HepG2 (cell line): ENCODE results near the gene RHBDL3. TPM values are rescaled to one million over a fixed set of nuclear protein-coding genes. Genes with fewer than 3 reads are reported as not detected.

Experiments
- ATAC-seq: fragments of 200-7000 bp; cut with Tn5 transposase; 3 replicates; pipeline ENCODE4 v1.9.1; 2020; ENCODE audit warnings: mild to moderate bottlenecking, moderate library complexity
- BruUV-seq: library from RNA; stranded (reverse); fragments of 400-500 nt; replicated peaks from 2 replicates; lab custom pipeline; 2021; lab: Mats Ljungman, UMichigan
- CTCF ChIA-PET: fragments of 300-600 bp; formaldehyde crosslinking; extraction: SDS; loops from one replicate; lab custom pipeline; 2021; ENCODE audit warnings: low total read pairs, inconsistent platforms, low intra/inter-chr PET ratio; lab: Yijun Ruan, JAX
- POLR2A ChIA-PET: fragments of 350-600 bp; sonication (Branson Sonifier 250); formaldehyde crosslinking; loops from one replicate; lab custom pipeline; 2020; ENCODE audit warnings: antibody characterized with exemption, inconsistent platforms; lab: Yijun Ruan, JAX
- DNase-seq: peaks from one replicate; pipeline ENCODE4 v3.0.0-alpha.2; 2015; ENCODE audit warnings: low spot score
- FAIRE-seq: peaks from 3 replicates; lab custom pipeline; 2011; peaks lifted over from hg19 to GRCh38; lab: Jason Lieb, UNC
- H2AFZ ChIP-seq: one replicate; pipeline ENCODE4 v1.6.1; 2011; ENCODE audit warnings: low read length, inconsistent platforms
- H3K27ac ChIP-seq: fragments of 300-600 bp; 3 replicates; pipeline ENCODE4 v1.8.0; 2011; ENCODE audit warnings: mixed run types, mild to moderate bottlenecking, mixed read lengths, low read length, inconsistent platforms; ENCODE audit not compliant: insufficient read depth; ENCODE audit errors: extremely low read length
- H3K27me3 ChIP-seq, 2 experiments: fragments of 200-600 bp in 1 of 2; 2 replicates in 1 of 2; 3 replicates in 1 of 2; pipeline versions ENCODE4 v1.6.0 to v1.8.0; 2011; ENCODE audit warnings: low read length in 2 of 2, mild to moderate bottlenecking in 2 of 2, moderate library complexity in 2 of 2, inconsistent platforms in 1 of 2; ENCODE audit not compliant: insufficient read depth in 2 of 2, control insufficient read depth in 1 of 2
- H3K36me3 ChIP-seq, 2 experiments: fragments of 200-600 bp in 1 of 2; replicated peaks in 1 of 2; 2 replicates in 1 of 2; 3 replicates in 1 of 2; pipeline versions ENCODE4 v1.5.1 to v1.8.0; 2011; ENCODE audit warnings: low read length in 2 of 2, inconsistent platforms in 1 of 2; ENCODE audit not compliant: insufficient read depth in 2 of 2, control insufficient read depth in 1 of 2
- H3K4me1 ChIP-seq: 2 replicates; pipeline ENCODE4 v1.5.1; 2012; ENCODE audit warnings: low read length, inconsistent platforms; ENCODE audit not compliant: insufficient read depth
- H3K4me2 ChIP-seq: 2 replicates; pipeline ENCODE4 v1.6.0; 2011; ENCODE audit warnings: low read depth, low read length, inconsistent platforms
- H3K4me3 ChIP-seq, 3 experiments: fragments of 200-600 bp in 1 of 3; sonication (generic), shearing (Covaris generic) in 1 of 3; replicated peaks in 1 of 3; 2 replicates each; pipeline ENCODE4 v1.5.1; 2011 to 2016; ENCODE audit warnings: low read length in 3 of 3, inconsistent platforms in 2 of 3, low read depth in 2 of 3, mild to moderate bottlenecking in 2 of 3, control low read depth in 1 of 3, mixed read lengths in 1 of 3; ENCODE audit not compliant: insufficient read depth in 1 of 3
- H3K79me2 ChIP-seq: one replicate; pipeline ENCODE4 v1.6.1; 2011; ENCODE audit warnings: low read length, inconsistent platforms; ENCODE audit not compliant: insufficient read depth
- H3K9ac ChIP-seq: 2 replicates; pipeline ENCODE4 v1.6.0; 2011; ENCODE audit warnings: mild to moderate bottlenecking, low read depth, low read length, inconsistent platforms; ENCODE audit not compliant: insufficient read depth
- H3K9me3 ChIP-seq: 2 replicates; pipeline ENCODE4 v1.5.1; 2012; ENCODE audit warnings: mild to moderate bottlenecking, low read length
- H4K20me1 ChIP-seq: 2 replicates; pipeline ENCODE4 v1.6.0; 2011; ENCODE audit warnings: inconsistent platforms, mild to moderate bottlenecking, low read length, moderate library complexity; ENCODE audit not compliant: insufficient read depth
- CHD2 ChIP-seq: IDR thresholded peaks from 2 replicates; pipeline ENCODE4 v1.6.1; 2011; ENCODE audit warnings: low read depth, low read length, improper control_type of control experiment
- NCOR1 ChIP-seq: fragments of 200-600 bp; sonication (generic); IDR thresholded peaks from 2 replicates; pipeline ENCODE4 v1.7.0; 2017; ENCODE audit warnings: antibody characterized with exemption, low read length, borderline replicate concordance
- PHF5A ChIP-seq: IDR thresholded peaks from one replicate; pipeline ENCODE4 v1.6.1; 2018; ENCODE audit warnings: low read depth, missing genetic modification reagents; ENCODE audit not compliant: unreplicated experiment
- RBAK ChIP-seq: sonication (generic); formaldehyde crosslinking; IDR thresholded peaks from 2 replicates; pipeline ENCODE4 v1.5.1; 2020; ENCODE audit warnings: mild to moderate bottlenecking, missing genetic modification reagents
- RERE ChIP-seq: IDR thresholded peaks from 2 replicates; pipeline ENCODE4 v1.6.1; 2016; ENCODE audit warnings: low read depth, missing genetic modification reagents, missing compliant biosample characterization
- SMC3 ChIP-seq: IDR thresholded peaks from 2 replicates; pipeline ENCODE4 v1.6.1; 2011; ENCODE audit warnings: low read length, improper control_type of control experiment
- ZBTB43 ChIP-seq: sonication (generic); formaldehyde crosslinking; conservative IDR thresholded peaks from 2 replicates; pipeline ENCODE4 v1.4.0; 2020; ENCODE audit warnings: missing genetic modification reagents
- ZNF143 ChIP-seq: sonication (generic); formaldehyde crosslinking; IDR thresholded peaks from 2 replicates; pipeline ENCODE4 v1.4.0; 2020; ENCODE audit warnings: missing genetic modification reagents
- ZNF512 ChIP-seq: sonication (generic); formaldehyde crosslinking; IDR thresholded peaks from 2 replicates; pipeline ENCODE4 v1.4.0; 2020; ENCODE audit warnings: mild to moderate bottlenecking, missing genetic modification reagents
- ZNF577 ChIP-seq: sonication (generic); formaldehyde crosslinking; IDR thresholded peaks from 2 replicates; pipeline ENCODE4 v1.4.0; 2020; ENCODE audit warnings: mild to moderate bottlenecking, low read depth, missing genetic modification reagents, borderline replicate concordance
- ZNF609 ChIP-seq: sonication (generic); formaldehyde crosslinking; IDR thresholded peaks from 2 replicates; pipeline ENCODE4 v1.4.0; 2020; ENCODE audit warnings: mild to moderate bottlenecking, missing genetic modification reagents, borderline replicate concordance
- ZNF878 ChIP-seq: sonication (generic); formaldehyde crosslinking; IDR thresholded peaks from 2 replicates; pipeline ENCODE4 v1.8.1; 2023; ENCODE audit warnings: mild to moderate bottlenecking, missing genetic modification reagents, moderate library complexity
- WGBS: methylation state at CpG from one replicate; pipeline ENCODE4 v1.1.6; 2017; ENCODE audit warnings: low lambda C conversion rate; 5-methylcytosine and 5-hydroxymethylcytosine counted together
- in situ Hi-C: cut with HindIII; loops from 2 replicates; pipeline ENCODE4 v1.10.0; 2017; ENCODE audit warnings: low pct_unique_long_range_greater_than_20kb; ENCODE audit not compliant: extremely low pct_ligation_motif_present
- intact Hi-C: fragments of 100-400 bp; cut with micrococcal nuclease; formaldehyde crosslinking; loops from one replicate; pipeline ENCODE4 v1.10.0; 2022; ENCODE audit not compliant: unreplicated experiment
- polyA plus RNA-seq, 8 experiments: library from polyadenylated mRNA; depleted of rRNA in 3 of 8; stranded (reverse) in 7 of 8; unstranded in 1 of 8; fragments of >200 nt; fragmentation: Illumina TruSeq in 4 of 8; extraction: Trizol in 4 of 8; gene quantifications; 2 replicates each; pipeline versions ENCODE4 v1.2.1 to v1.2.3, GENCODE V29; 2011 to 2016; ENCODE audit warnings: low read depth in 4 of 8, missing spikeins in 1 of 8, mixed read lengths in 1 of 8; ENCODE audit not compliant: insufficient read depth in 1 of 8
- total RNA-seq, 5 experiments: library from RNA; depleted of rRNA; stranded (reverse); fragments of >200 nt; fragmentation: Illumina TruSeq; extraction: Trizol; gene quantifications; 2 replicates each; pipeline ENCODE4 v1.2.3, GENCODE V29; 2016; ENCODE audit warnings: low read depth in 1 of 5

The RHBDL3 gene
- total and polyA plus RNA-seq, 2 of the 13 experiments (the other 11 are each of a cell fraction or from before 2014, with no cell fraction given): 0.09 TPM; not detected in 1

GRCh38 chr17:32226886-32227285, 38.7 kb upstream of the RHBDL3 start:
- no peaks in the 10 kb centered on the region for H3K27me3 ChIP-seq
- no peaks in the 10 kb centered on the region for H3K79me2 ChIP-seq
- no peak overlapping the region for H3K4me2 ChIP-seq
- intact Hi-C loops: no loop called here
- no peaks in the 10 kb centered on the region for H3K9me3 ChIP-seq
- no peak overlapping the region for H3K9ac ChIP-seq
- in situ Hi-C loops: no loop called here
- FAIRE-seq (no peak), DNase-seq (no peak), ATAC-seq (no peak)
- H2AFZ ChIP-seq: no peak overlapping the region
- POLR2A ChIA-PET: no interaction called here
- no peaks in the 10 kb centered on the region for H3K4me1 ChIP-seq
- H3K36me3 ChIP-seq: peaks cover 2 to 8% of the 10 kb centered on the region in 2 experiments; a peak in 1 of 5 replicates
- H3K4me3 ChIP-seq: no peak overlapping the region
- H4K20me1 ChIP-seq: no peaks in the 10 kb centered on the region
- CTCF ChIA-PET: no interaction called here
- 91% methylated on average over 3 of the region's 3 CpGs for WGBS
- no TSS peak for BruUV-seq
- no peak overlapping the region for H3K27ac ChIP-seq
- TF ChIP-seq ZBTB43 (CRISPR knock-in tag) (no peak), ZNF878 (CRISPR knock-in tag) (no peak), RBAK (CRISPR knock-in tag) (no peak), CHD2 (no peak), ZNF143 (CRISPR knock-in tag) (no peak), ZNF609 (no peak), PHF5A (CRISPR knock-in tag) (no peak), NCOR1 (no peak), ZNF577 (no peak), ZNF512 (CRISPR knock-in tag) (no peak), SMC3 (no peak), RERE (no peak)
